WTC11 (cell line): ENCODE measurements around the gene NCOA1.

Experiments
- IRF2 ChIP-seq: sonication (generic); formaldehyde crosslinking; IDR thresholded peaks from 2 replicates; pipeline ENCODE4 v1.8.0; 2022; ENCODE audit warnings: low read depth, missing genetic modification reagents, borderline replicate concordance
- NFYB ChIP-seq: sonication (generic); formaldehyde crosslinking; conservative IDR thresholded peaks from 2 replicates; pipeline ENCODE4 v1.8.0; 2022; ENCODE audit warnings: low read depth, missing genetic modification reagents
- OVOL2 ChIP-seq: fragments of 250-450 bp; sonication (Bioruptor Pico); IDR thresholded peaks from 2 replicates; pipeline ENCODE4 v1.9.0; 2021; ENCODE audit warnings: mild to moderate bottlenecking, borderline replicate concordance
- TF ChIP-seq, protein P1 (sequence below): sonication (generic); formaldehyde crosslinking; IDR thresholded peaks from 2 replicates; pipeline ENCODE4 v1.8.0; 2022; ENCODE audit warnings: mild to moderate bottlenecking, missing genetic modification reagents
- TF ChIP-seq, protein P2 (sequence below): fragments of 200-600 bp; IDR thresholded peaks from 2 replicates; pipeline ENCODE4 v1.8.0; 2022; ENCODE audit warnings: antibody characterized with exemption
- TF ChIP-seq, protein P3 (sequence below): sonication (generic); formaldehyde crosslinking; IDR thresholded peaks from 2 replicates; pipeline ENCODE4 v1.8.0; 2022; ENCODE audit warnings: mild to moderate bottlenecking, missing genetic modification reagents
- TF ChIP-seq, protein P4 (sequence below): sonication (generic); formaldehyde crosslinking; IDR thresholded peaks from 2 replicates; pipeline ENCODE4 v1.8.1; 2023; ENCODE audit warnings: mild to moderate bottlenecking, missing genetic modification reagents

DNA sequence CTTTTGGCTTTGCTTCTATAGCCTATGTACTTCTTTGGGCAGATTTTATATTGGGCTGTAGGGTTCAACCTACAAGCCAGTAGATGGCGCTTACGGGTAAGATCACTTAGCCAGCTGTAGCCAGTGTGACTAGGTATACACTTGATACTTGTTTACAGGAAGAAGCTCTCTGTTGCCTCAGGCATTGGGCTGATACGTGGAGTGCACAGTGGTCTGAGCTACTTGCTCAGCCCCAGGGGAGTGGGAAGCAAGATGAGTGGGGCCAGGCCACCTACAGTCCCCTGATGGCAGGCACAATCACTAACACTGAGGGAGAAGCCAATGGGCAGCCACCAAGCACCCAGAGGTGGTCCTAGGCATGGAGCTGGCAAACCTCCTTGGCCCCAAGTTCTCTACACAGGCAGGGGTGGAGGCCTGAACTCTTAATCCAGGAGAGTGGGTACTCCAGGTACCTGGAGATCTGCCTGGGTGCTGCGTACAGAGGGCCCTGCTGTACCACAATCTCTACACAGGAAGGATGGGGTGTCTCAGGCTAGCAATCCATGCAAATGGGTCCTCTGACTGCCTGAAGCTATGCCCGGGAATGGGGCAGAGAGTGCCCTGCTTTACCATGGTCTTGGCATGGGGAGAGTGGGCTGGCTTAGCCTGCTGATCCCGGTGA, 122.2 kb downstream of the NCOA1 start:
- TF ChIP-seq NFYB (CRISPR knock-in tag): no peak
- TF ChIP-seq OVOL2 (CRISPR knock-in tag): no peak
- TF ChIP-seq, protein P1, sequence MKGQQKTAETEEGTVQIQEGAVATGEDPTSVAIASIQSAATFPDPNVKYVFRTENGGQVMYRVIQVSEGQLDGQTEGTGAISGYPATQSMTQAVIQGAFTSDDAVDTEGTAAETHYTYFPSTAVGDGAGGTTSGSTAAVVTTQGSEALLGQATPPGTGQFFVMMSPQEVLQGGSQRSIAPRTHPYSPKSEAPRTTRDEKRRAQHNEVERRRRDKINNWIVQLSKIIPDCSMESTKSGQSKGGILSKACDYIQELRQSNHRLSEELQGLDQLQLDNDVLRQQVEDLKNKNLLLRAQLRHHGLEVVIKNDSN (CRISPR knock-in tag): no peak
- TF ChIP-seq, protein P2, sequence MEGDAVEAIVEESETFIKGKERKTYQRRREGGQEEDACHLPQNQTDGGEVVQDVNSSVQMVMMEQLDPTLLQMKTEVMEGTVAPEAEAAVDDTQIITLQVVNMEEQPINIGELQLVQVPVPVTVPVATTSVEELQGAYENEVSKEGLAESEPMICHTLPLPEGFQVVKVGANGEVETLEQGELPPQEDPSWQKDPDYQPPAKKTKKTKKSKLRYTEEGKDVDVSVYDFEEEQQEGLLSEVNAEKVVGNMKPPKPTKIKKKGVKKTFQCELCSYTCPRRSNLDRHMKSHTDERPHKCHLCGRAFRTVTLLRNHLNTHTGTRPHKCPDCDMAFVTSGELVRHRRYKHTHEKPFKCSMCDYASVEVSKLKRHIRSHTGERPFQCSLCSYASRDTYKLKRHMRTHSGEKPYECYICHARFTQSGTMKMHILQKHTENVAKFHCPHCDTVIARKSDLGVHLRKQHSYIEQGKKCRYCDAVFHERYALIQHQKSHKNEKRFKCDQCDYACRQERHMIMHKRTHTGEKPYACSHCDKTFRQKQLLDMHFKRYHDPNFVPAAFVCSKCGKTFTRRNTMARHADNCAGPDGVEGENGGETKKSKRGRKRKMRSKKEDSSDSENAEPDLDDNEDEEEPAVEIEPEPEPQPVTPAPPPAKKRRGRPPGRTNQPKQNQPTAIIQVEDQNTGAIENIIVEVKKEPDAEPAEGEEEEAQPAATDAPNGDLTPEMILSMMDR: peak; percentile 56; the same call in 1 of the 2 replicates
- no peak for TF ChIP-seq IRF2
- TF ChIP-seq, protein P3, sequence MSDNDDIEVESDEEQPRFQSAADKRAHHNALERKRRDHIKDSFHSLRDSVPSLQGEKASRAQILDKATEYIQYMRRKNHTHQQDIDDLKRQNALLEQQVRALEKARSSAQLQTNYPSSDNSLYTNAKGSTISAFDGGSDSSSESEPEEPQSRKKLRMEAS (CRISPR knock-in tag): 0 out of 2 replicates have a peak, but pooled peaks have one; percentile 6
- TF ChIP-seq, protein P4, sequence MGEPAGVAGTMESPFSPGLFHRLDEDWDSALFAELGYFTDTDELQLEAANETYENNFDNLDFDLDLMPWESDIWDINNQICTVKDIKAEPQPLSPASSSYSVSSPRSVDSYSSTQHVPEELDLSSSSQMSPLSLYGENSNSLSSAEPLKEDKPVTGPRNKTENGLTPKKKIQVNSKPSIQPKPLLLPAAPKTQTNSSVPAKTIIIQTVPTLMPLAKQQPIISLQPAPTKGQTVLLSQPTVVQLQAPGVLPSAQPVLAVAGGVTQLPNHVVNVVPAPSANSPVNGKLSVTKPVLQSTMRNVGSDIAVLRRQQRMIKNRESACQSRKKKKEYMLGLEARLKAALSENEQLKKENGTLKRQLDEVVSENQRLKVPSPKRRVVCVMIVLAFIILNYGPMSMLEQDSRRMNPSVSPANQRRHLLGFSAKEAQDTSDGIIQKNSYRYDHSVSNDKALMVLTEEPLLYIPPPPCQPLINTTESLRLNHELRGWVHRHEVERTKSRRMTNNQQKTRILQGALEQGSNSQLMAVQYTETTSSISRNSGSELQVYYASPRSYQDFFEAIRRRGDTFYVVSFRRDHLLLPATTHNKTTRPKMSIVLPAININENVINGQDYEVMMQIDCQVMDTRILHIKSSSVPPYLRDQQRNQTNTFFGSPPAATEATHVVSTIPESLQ (CRISPR knock-in tag): no peak
